HEK293 (cell line): Measurements from ENCODE around the gene PAX9.

Experiments
- CTCF ChIA-PET: fragments of 350-600 bp; formaldehyde crosslinking; extraction: SDS; loops from one replicate; lab custom pipeline; 2021; ENCODE audit warnings: antibody characterized with exemption; lab: Yijun Ruan, JAX
- POLR2A ChIA-PET: fragments of 300-600 bp; formaldehyde crosslinking; extraction: SDS; loops from one replicate; lab custom pipeline; 2020; ENCODE audit warnings: antibody characterized with exemption, inconsistent platforms; lab: Yijun Ruan, JAX
- H3K27ac ChIP-seq: fragments of 200-500 bp; sonication (Bioruptor generic); 2 replicates; pipeline ENCODE4 v1.5.1; 2014; ENCODE audit warnings: low read depth, low read length, control low read depth, inconsistent platforms; ENCODE audit errors: extremely low read depth
- H3K36me3 ChIP-seq, 2 experiments: fragments of 200-500 bp in 1 of 2; sonication (Bioruptor generic) in 1 of 2; 1 replicate in 1 of 2; 2 replicates in 1 of 2; pipeline ENCODE4 v1.5.1; 2014 to 2017; ENCODE audit warnings: inconsistent platforms in 2 of 2, low read length in 2 of 2; ENCODE audit not compliant: control insufficient read depth in 2 of 2, insufficient read depth in 1 of 2
- H3K4me1 ChIP-seq: fragments of 200-500 bp; sonication (Bioruptor generic); 2 replicates; pipeline ENCODE4 v1.5.1; 2014; ENCODE audit warnings: mild to moderate bottlenecking, low read length, inconsistent platforms; ENCODE audit not compliant: control insufficient read depth, insufficient read depth
- H3K4me3 ChIP-seq: 2 replicates; pipeline ENCODE4 v1.5.1; 2011; ENCODE audit warnings: low read depth, mild to moderate bottlenecking, control low read depth, low read length, moderate library complexity
- H3K9me3 ChIP-seq: fragments of 200-500 bp; sonication (Bioruptor generic); 2 replicates; pipeline ENCODE4 v1.5.1; 2014; ENCODE audit warnings: low read depth, low read length, inconsistent platforms; ENCODE audit not compliant: control insufficient read depth, insufficient read depth
- IKZF3 ChIP-seq: fragments of 450-650 bp; IDR thresholded peaks from 2 replicates; pipeline ENCODE4 v1.5.0; 2018; ENCODE audit warnings: missing biosample characterization, mild to moderate bottlenecking, missing genetic modification characterization, moderate library complexity
- KLF1 ChIP-seq: fragments of 450-650 bp; formaldehyde crosslinking; IDR thresholded peaks from 2 replicates; pipeline ENCODE4 v1.5.1; 2016; ENCODE audit warnings: missing biosample characterization, missing genetic modification characterization
- KLF9 ChIP-seq: fragments of 450-650 bp; formaldehyde crosslinking; IDR thresholded peaks from 2 replicates; pipeline ENCODE4 v1.5.1; 2016; ENCODE audit warnings: missing biosample characterization, missing genetic modification characterization, low read depth
- PBX3 ChIP-seq: sonication (generic); formaldehyde crosslinking; IDR thresholded peaks from 2 replicates; pipeline ENCODE4 v1.8.1; 2022; ENCODE audit warnings: mild to moderate bottlenecking, moderate library complexity, missing genetic modification reagents
- PRDM1 ChIP-seq: fragments of 450-650 bp; formaldehyde crosslinking; IDR thresholded peaks from 2 replicates; pipeline ENCODE4; 2016; ENCODE audit warnings: missing biosample characterization, missing genetic modification characterization
- SCRT2 ChIP-seq: fragments of 450-650 bp; formaldehyde crosslinking; IDR thresholded peaks from 2 replicates; pipeline ENCODE4 v1.5.1; 2016; ENCODE audit warnings: missing biosample characterization, missing genetic modification characterization
- ZFP69B ChIP-seq: fragments of 450-650 bp; formaldehyde crosslinking; IDR thresholded peaks from 2 replicates; pipeline ENCODE4 v1.5.1; 2016; ENCODE audit warnings: missing biosample characterization, missing genetic modification characterization
- ZNF138 ChIP-seq: fragments of 450-650 bp; formaldehyde crosslinking; IDR thresholded peaks from 2 replicates; pipeline ENCODE4 v1.5.1; 2016; ENCODE audit warnings: missing biosample characterization, missing genetic modification characterization, borderline replicate concordance
- ZNF202 ChIP-seq: fragments of 450-650 bp; formaldehyde crosslinking; IDR thresholded peaks from 2 replicates; pipeline ENCODE4 v1.5.1; 2016; ENCODE audit warnings: missing biosample characterization, missing genetic modification characterization, borderline replicate concordance
- ZNF221 ChIP-seq: fragments of 450-650 bp; formaldehyde crosslinking; IDR thresholded peaks from 2 replicates; pipeline ENCODE4 v1.5.1; 2017; ENCODE audit warnings: missing biosample characterization, missing genetic modification characterization, borderline replicate concordance
- ZNF23 ChIP-seq: fragments of 450-650 bp; formaldehyde crosslinking; IDR thresholded peaks from 2 replicates; pipeline ENCODE4 v1.5.1; 2016; ENCODE audit warnings: missing biosample characterization, missing genetic modification characterization, borderline replicate concordance
- ZNF292 ChIP-seq: fragments of 450-650 bp; formaldehyde crosslinking; IDR thresholded peaks from 2 replicates; pipeline ENCODE4 v1.5.1; 2016; ENCODE audit warnings: low read depth, missing biosample characterization, missing genetic modification characterization, borderline replicate concordance
- ZNF416 ChIP-seq: fragments of 450-650 bp; formaldehyde crosslinking; IDR thresholded peaks from 2 replicates; pipeline ENCODE4 v1.5.1; 2016; ENCODE audit warnings: missing biosample characterization, missing genetic modification characterization
- ZNF423 ChIP-seq: fragments of 450-650 bp; formaldehyde crosslinking; IDR thresholded peaks from 2 replicates; pipeline ENCODE4 v1.5.1; 2016; ENCODE audit warnings: missing biosample characterization, missing genetic modification characterization
- ZNF449 ChIP-seq: fragments of 450-650 bp; formaldehyde crosslinking; IDR thresholded peaks from 2 replicates; pipeline ENCODE4 v1.5.1; 2017; ENCODE audit warnings: missing biosample characterization, mild to moderate bottlenecking, missing genetic modification characterization, moderate library complexity
- ZNF555 ChIP-seq: fragments of 450-650 bp; formaldehyde crosslinking; conservative IDR thresholded peaks from 2 replicates; pipeline ENCODE4 v1.5.1; 2017; ENCODE audit warnings: missing biosample characterization, mild to moderate bottlenecking, missing genetic modification characterization, inconsistent platforms
- ZNF580 ChIP-seq: fragments of 450-650 bp; formaldehyde crosslinking; IDR thresholded peaks from 2 replicates; pipeline ENCODE4 v1.5.1; 2016; ENCODE audit warnings: missing biosample characterization, missing genetic modification characterization
- ZNF624 ChIP-seq: fragments of 450-650 bp; formaldehyde crosslinking; IDR thresholded peaks from 2 replicates; pipeline ENCODE4 v1.5.1; 2017; ENCODE audit warnings: missing biosample characterization, missing genetic modification characterization
- ZNF664 ChIP-seq: fragments of 450-650 bp; formaldehyde crosslinking; IDR thresholded peaks from 2 replicates; pipeline ENCODE4 v1.5.1; 2016; ENCODE audit warnings: missing biosample characterization, missing genetic modification characterization
- ZNF670 ChIP-seq: fragments of 450-650 bp; formaldehyde crosslinking; IDR thresholded peaks from 2 replicates; pipeline ENCODE4 v1.5.1; 2016; ENCODE audit warnings: missing biosample characterization, missing genetic modification characterization, low read depth
- ZNF677 ChIP-seq: fragments of 450-650 bp; IDR thresholded peaks from 2 replicates; pipeline ENCODE4 v1.5.0; 2018; ENCODE audit warnings: missing biosample characterization, mild to moderate bottlenecking, missing genetic modification characterization, moderate library complexity
- ZNF747 ChIP-seq: fragments of 450-650 bp; formaldehyde crosslinking; IDR thresholded peaks from 2 replicates; pipeline ENCODE4 v1.5.1; 2016; ENCODE audit warnings: missing biosample characterization, missing genetic modification characterization
- ZNF76 ChIP-seq: fragments of 450-650 bp; formaldehyde crosslinking; IDR thresholded peaks from 2 replicates; pipeline ENCODE4; 2016; ENCODE audit warnings: low read depth, missing biosample characterization, missing genetic modification characterization, borderline replicate concordance
- ZSCAN23 ChIP-seq: fragments of 450-650 bp; formaldehyde crosslinking; IDR thresholded peaks from 2 replicates; pipeline ENCODE4 v1.5.1; 2016; ENCODE audit warnings: missing biosample characterization, missing genetic modification characterization
- ZXDB ChIP-seq: fragments of 450-650 bp; formaldehyde crosslinking; IDR thresholded peaks from 2 replicates; pipeline ENCODE4 v1.5.1; 2016; ENCODE audit warnings: missing biosample characterization, missing genetic modification characterization
- TF ChIP-seq, protein P1 (sequence below): fragments of 450-650 bp; formaldehyde crosslinking; IDR thresholded peaks from 2 replicates; pipeline ENCODE4 v1.5.1; 2016; ENCODE audit warnings: missing biosample characterization, missing genetic modification characterization
- TF ChIP-seq, protein P2 (sequence below): fragments of 450-650 bp; formaldehyde crosslinking; IDR thresholded peaks from 2 replicates; pipeline ENCODE4 v1.5.1; 2017; ENCODE audit warnings: missing biosample characterization, missing genetic modification characterization

The PAX9 gene

DNA sequence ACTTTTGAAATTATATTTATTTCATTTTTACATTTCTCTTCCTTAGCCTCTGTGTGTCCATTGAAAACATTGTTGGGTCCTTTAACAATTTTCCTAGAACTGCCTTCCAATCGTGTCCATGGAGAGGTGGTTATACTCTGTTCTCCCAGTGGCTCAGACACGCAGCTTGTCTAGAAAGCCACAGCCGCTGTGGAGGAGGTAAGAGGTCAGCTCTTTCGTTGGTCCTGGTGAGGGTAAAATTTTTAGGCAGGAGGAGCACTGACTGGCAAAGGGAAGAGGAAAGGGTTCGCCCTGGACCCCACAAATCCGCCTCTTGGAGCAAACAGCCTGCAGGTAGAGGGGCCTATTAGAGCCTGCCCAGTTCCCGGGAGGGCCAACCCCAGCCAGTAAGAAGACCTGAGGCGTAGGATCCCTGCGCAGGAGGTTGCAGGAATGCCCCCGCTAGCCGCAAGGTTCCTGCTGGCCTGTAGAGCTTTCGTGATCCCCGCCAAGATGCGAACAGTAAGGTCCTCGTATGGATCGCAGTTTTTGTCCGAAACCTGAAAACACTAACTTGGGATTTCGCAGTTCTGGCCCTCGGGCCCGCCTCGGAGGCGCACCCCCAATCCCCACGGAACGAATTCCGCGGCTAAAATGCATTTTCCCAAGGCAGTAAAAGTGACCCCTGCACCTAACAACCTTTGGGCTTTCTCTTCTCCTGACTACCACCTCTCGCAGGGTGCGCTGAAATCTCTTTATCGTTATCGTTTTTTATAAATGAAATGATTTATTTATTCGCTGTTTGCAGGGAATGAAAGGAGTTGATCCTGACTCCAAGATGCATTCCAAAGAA is 7.5 kb upstream of the PAX9 start:
- H3K9me3 ChIP-seq: no peaks in the 10 kb centered on the region
- ChIA-PET CTCF (interaction anchor here (0.6 kb wide), 2 partner anchors 251 to 624 kb away, joined by 3 to 4 read pairs; no protein-coding TSS in a partner anchor), POLR2A (no interaction called here)
- no peak overlapping the region for H3K4me3 ChIP-seq
- peaks cover 9% of the 10 kb centered on the region for H3K4me1 ChIP-seq
- H3K36me3 ChIP-seq: no peaks in the 10 kb centered on the region
- H3K27ac ChIP-seq: no peak overlapping the region
- TF ChIP-seq ZFP69B (tag by site-specific recombination) (no peak), ZNF664 (tag by site-specific recombination) (no peak), ZNF624 (tag by site-specific recombination) (no peak), ZNF292 (tag by site-specific recombination) (no peak), ZNF416 (tag by site-specific recombination) (no peak), ZNF555 (tag by site-specific recombination) (no peak), ZNF23 (tag by site-specific recombination) (no peak), IKZF3 (no peak), ZNF202 (no peak), PRDM1 (tag by site-specific recombination) (no peak), KLF9 (tag by site-specific recombination) (no peak), ZNF221 (tag by site-specific recombination) (no peak), ZNF76 (tag by site-specific recombination) (no peak)
- TF ChIP-seq, protein P1, sequence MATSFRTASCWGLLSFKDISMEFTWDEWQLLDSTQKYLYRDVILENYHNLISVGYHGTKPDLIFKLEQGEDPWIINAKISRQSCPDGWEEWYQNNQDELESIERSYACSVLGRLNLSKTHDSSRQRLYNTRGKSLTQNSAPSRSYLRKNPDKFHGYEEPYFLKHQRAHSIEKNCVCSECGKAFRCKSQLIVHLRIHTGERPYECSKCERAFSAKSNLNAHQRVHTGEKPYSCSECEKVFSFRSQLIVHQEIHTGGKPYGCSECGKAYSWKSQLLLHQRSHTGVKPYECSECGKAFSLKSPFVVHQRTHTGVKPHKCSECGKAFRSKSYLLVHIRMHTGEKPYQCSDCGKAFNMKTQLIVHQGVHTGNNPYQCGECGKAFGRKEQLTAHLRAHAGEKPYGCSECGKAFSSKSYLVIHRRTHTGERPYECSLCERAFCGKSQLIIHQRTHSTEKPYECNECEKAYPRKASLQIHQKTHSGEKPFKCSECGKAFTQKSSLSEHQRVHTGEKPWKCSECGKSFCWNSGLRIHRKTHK: no peak
- TF ChIP-seq, protein P2, sequence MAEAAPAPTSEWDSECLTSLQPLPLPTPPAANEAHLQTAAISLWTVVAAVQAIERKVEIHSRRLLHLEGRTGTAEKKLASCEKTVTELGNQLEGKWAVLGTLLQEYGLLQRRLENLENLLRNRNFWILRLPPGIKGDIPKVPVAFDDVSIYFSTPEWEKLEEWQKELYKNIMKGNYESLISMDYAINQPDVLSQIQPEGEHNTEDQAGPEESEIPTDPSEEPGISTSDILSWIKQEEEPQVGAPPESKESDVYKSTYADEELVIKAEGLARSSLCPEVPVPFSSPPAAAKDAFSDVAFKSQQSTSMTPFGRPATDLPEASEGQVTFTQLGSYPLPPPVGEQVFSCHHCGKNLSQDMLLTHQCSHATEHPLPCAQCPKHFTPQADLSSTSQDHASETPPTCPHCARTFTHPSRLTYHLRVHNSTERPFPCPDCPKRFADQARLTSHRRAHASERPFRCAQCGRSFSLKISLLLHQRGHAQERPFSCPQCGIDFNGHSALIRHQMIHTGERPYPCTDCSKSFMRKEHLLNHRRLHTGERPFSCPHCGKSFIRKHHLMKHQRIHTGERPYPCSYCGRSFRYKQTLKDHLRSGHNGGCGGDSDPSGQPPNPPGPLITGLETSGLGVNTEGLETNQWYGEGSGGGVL (tag by site-specific recombination): no peak

- ChIA-PET POLR2A (no interaction called here), CTCF (interaction anchor here (0.6 to 1.8 kb wide), 5 partner anchors 31 to 287 kb away, joined by 3 to 9 read pairs (median 5); no protein-coding TSS in a partner anchor)
- H3K36me3 ChIP-seq: no peaks in the 10 kb centered on the region
- no peak overlapping the region for H3K27ac ChIP-seq
- peaks cover 9% of the 10 kb centered on the region for H3K4me1 ChIP-seq
- no peak for TF ChIP-seq ZNF580 (tag by site-specific recombination)
- no peak for TF ChIP-seq ZNF677
- TF ChIP-seq ZXDB (tag by site-specific recombination): no peak
- no peak for TF ChIP-seq ZNF747 (tag by site-specific recombination)
- no peak for TF ChIP-seq PBX3 (CRISPR knock-in tag)
- TF ChIP-seq ZNF449 (tag by site-specific recombination): no peak
- TF ChIP-seq IKZF3: no peak
- no peak for TF ChIP-seq ZNF423 (tag by site-specific recombination)
- TF ChIP-seq KLF9 (tag by site-specific recombination): no peak
- TF ChIP-seq ZNF138 (tag by site-specific recombination): no peak
- no peak for TF ChIP-seq KLF1 (tag by site-specific recombination)
- TF ChIP-seq SCRT2 (tag by site-specific recombination): no peak
- TF ChIP-seq ZSCAN23: no peak
- no peak for TF ChIP-seq ZNF670 (tag by site-specific recombination)
- H3K4me3 ChIP-seq: no peak overlapping the region
- no peaks in the 10 kb centered on the region for H3K9me3 ChIP-seq
These were observed 6.8 kb upstream of the PAX9 start for GRCh38 chr14:36654794-36655381.
